Panc1 (cell line): Measurements from ENCODE around the gene BACH2. TPM values are rescaled to one million over a fixed set of nuclear protein-coding genes. Genes with fewer than 3 reads are reported as not detected.
"Not testable (repeated sequence)": the region's sequence is repeated elsewhere in the genome, so short reads cannot be mapped to it uniquely, and the experiment has no call there.

Experiments
- ATAC-seq: fragments of 200-7000 bp; cut with Tn5 transposase; 2 replicates; pipeline ENCODE4 v1.9.1; 2020; ENCODE audit warnings: mild to moderate bottlenecking, moderate library complexity
- BruUV-seq: library from RNA; stranded (reverse); fragments of 400-500 nt; replicated peaks from 2 replicates; lab custom pipeline; 2021; lab: Mats Ljungman, UMichigan
- CTCF ChIA-PET: fragments of 300-600 bp; sonication (Branson Sonifier 250); formaldehyde crosslinking; loops from one replicate; lab custom pipeline; 2022; ENCODE audit warnings: antibody characterized with exemption; lab: Charles Lee
- POLR2A ChIA-PET: fragments of 300-600 bp; sonication (Branson Sonifier 250); formaldehyde crosslinking; loops from one replicate; lab custom pipeline; 2022; ENCODE audit warnings: antibody characterized with exemption; lab: Charles Lee
- DNase-seq: peaks from one replicate; pipeline ENCODE4 v3.0.0-alpha.2; 2010; ENCODE audit warnings: low read depth, low spot score
- H3K27ac ChIP-seq: 2 replicates; pipeline ENCODE4 v1.5.1; 2011; ENCODE audit warnings: mild to moderate bottlenecking, low read length, inconsistent platforms
- H3K27me3 ChIP-seq: fragments of 200-500 bp; sonication (Bioruptor generic); 2 replicates; pipeline ENCODE4 v1.6.0; 2014; ENCODE audit warnings: low read length, inconsistent platforms; ENCODE audit not compliant: control insufficient read depth, insufficient read depth
- H3K36me3 ChIP-seq: fragments of 200-500 bp; sonication (Bioruptor generic); 2 replicates; pipeline ENCODE4 v1.5.1; 2014; ENCODE audit warnings: inconsistent platforms, mild to moderate bottlenecking, low read length, moderate library complexity; ENCODE audit not compliant: control insufficient read depth, insufficient read depth
- H3K4me1 ChIP-seq: 2 replicates; pipeline ENCODE4 v1.5.1; 2011; ENCODE audit warnings: inconsistent platforms, mild to moderate bottlenecking, low read length, moderate library complexity; ENCODE audit not compliant: control insufficient read depth, insufficient read depth
- H3K4me3 ChIP-seq, 2 experiments: 2 replicates each; pipeline ENCODE4 v1.5.1; 2011 to 2012; ENCODE audit warnings: low read depth in 2 of 2, low read length in 2 of 2, mild to moderate bottlenecking in 2 of 2, inconsistent platforms in 1 of 2, moderate library complexity in 1 of 2
- H3K9me3 ChIP-seq: fragments of 200-500 bp; sonication (Bioruptor generic); 2 replicates; pipeline ENCODE4 v1.5.1; 2014; ENCODE audit warnings: low read depth, mild to moderate bottlenecking, inconsistent platforms, low read length, moderate library complexity; ENCODE audit not compliant: control insufficient read depth, insufficient read depth
- POLR2AphosphoS5 ChIP-seq: IDR thresholded peaks from 2 replicates; pipeline ENCODE4 v1.6.1; 2012; ENCODE audit warnings: mild to moderate bottlenecking, low read depth, low read length, moderate library complexity
- SIN3A ChIP-seq: IDR thresholded peaks from 2 replicates; pipeline ENCODE4 v1.6.1; 2012; ENCODE audit warnings: low read depth, mild to moderate bottlenecking, low read length, moderate library complexity, borderline replicate concordance; ENCODE audit not compliant: insufficient read depth
- TCF7L2 ChIP-seq: IDR thresholded peaks from 2 replicates; pipeline ENCODE4 v1.6.1; 2011; ENCODE audit warnings: mild to moderate bottlenecking, low read depth, low read length, inconsistent platforms
- in situ Hi-C: cut with HindIII; loops from 2 replicates; pipeline ENCODE4 v1.10.0; 2016; ENCODE audit warnings: low sequenced_read_pairs, low pct_unique_long_range_greater_than_20kb
- intact Hi-C: fragments of 100-400 bp; cut with micrococcal nuclease; formaldehyde crosslinking; loops from one replicate; pipeline ENCODE4 v1.10.0; 2022; ENCODE audit not compliant: unreplicated experiment
- total RNA-seq: library from RNA; stranded (reverse); gene quantifications from one replicate; pipeline ENCODE4 v1.2.1, GENCODE V29; 2021; ENCODE audit not compliant: unreplicated experiment
- TF ChIP-seq, protein P1 (sequence below), 2 experiments: IDR thresholded peaks; 2 replicates each; pipeline ENCODE4 v1.6.1; 2011 to 2012; ENCODE audit warnings: low read depth in 2 of 2, control low read depth in 1 of 2, low read length in 1 of 2, mild to moderate bottlenecking in 1 of 2, moderate library complexity in 1 of 2; ENCODE audit not compliant: insufficient read depth in 1 of 2
- TF ChIP-seq, protein P2 (sequence below): fragments of 450-650 bp; IDR thresholded peaks from 2 replicates; pipeline ENCODE4 v1.5.1; 2017; ENCODE audit warnings: mild to moderate bottlenecking

Gene BACH2
- total RNA-seq, 1 experiment from 2014 or later, result 1.6 TPM

DNA sequence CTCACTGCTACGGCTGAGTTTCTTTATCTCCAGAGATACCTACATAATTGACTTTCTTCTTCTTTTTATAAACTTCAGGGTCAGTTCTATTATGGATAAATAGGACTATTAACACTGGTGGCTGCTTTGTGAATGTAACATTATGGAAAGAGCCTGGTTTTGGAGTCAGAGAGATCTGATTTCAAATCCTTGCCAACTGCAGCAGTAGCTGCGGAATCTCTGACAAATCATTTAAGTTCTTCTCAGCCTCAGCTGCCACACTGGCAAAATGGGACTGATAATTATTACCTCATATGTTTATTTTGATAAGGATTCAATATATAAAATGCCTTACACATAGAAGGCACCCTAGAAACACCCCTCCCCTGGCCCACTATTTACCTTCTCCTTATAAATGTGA lies 160.5 kb downstream of the BACH2 start:
- no peaks in the 10 kb centered on the region for H3K4me1 ChIP-seq
- ATAC-seq (no peak), DNase-seq (no peak)
- intact Hi-C loops, result no loop called here
- no peaks in the 10 kb centered on the region for H3K9me3 ChIP-seq
- H3K27ac ChIP-seq, result no peak overlapping the region
- no peaks in the 10 kb centered on the region for H3K27me3 ChIP-seq
- no peaks in the 10 kb centered on the region for H3K36me3 ChIP-seq
- BruUV-seq, result no TSS peak
- POLR2A ChIA-PET, result no interaction called here
- no peak overlapping the region for H3K4me3 ChIP-seq
- no peak for TF ChIP-seq POLR2AphosphoS5
- TF ChIP-seq, protein P1, sequence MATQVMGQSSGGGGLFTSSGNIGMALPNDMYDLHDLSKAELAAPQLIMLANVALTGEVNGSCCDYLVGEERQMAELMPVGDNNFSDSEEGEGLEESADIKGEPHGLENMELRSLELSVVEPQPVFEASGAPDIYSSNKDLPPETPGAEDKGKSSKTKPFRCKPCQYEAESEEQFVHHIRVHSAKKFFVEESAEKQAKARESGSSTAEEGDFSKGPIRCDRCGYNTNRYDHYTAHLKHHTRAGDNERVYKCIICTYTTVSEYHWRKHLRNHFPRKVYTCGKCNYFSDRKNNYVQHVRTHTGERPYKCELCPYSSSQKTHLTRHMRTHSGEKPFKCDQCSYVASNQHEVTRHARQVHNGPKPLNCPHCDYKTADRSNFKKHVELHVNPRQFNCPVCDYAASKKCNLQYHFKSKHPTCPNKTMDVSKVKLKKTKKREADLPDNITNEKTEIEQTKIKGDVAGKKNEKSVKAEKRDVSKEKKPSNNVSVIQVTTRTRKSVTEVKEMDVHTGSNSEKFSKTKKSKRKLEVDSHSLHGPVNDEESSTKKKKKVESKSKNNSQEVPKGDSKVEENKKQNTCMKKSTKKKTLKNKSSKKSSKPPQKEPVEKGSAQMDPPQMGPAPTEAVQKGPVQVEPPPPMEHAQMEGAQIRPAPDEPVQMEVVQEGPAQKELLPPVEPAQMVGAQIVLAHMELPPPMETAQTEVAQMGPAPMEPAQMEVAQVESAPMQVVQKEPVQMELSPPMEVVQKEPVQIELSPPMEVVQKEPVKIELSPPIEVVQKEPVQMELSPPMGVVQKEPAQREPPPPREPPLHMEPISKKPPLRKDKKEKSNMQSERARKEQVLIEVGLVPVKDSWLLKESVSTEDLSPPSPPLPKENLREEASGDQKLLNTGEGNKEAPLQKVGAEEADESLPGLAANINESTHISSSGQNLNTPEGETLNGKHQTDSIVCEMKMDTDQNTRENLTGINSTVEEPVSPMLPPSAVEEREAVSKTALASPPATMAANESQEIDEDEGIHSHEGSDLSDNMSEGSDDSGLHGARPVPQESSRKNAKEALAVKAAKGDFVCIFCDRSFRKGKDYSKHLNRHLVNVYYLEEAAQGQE (IDR thresholded peaks at IDR 0.05; ENCODE audit: insufficient read depth in 1 of 2, low read depth in 2 of 2, low read length in 1 of 2), result no peak
- TF ChIP-seq SIN3A, result no peak
- no peak for TF ChIP-seq TCF7L2
- TF ChIP-seq, protein P2, sequence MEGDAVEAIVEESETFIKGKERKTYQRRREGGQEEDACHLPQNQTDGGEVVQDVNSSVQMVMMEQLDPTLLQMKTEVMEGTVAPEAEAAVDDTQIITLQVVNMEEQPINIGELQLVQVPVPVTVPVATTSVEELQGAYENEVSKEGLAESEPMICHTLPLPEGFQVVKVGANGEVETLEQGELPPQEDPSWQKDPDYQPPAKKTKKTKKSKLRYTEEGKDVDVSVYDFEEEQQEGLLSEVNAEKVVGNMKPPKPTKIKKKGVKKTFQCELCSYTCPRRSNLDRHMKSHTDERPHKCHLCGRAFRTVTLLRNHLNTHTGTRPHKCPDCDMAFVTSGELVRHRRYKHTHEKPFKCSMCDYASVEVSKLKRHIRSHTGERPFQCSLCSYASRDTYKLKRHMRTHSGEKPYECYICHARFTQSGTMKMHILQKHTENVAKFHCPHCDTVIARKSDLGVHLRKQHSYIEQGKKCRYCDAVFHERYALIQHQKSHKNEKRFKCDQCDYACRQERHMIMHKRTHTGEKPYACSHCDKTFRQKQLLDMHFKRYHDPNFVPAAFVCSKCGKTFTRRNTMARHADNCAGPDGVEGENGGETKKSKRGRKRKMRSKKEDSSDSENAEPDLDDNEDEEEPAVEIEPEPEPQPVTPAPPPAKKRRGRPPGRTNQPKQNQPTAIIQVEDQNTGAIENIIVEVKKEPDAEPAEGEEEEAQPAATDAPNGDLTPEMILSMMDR, result no peak
- CTCF ChIA-PET, result no interaction called here
- in situ Hi-C loops, result no loop called here

DNA sequence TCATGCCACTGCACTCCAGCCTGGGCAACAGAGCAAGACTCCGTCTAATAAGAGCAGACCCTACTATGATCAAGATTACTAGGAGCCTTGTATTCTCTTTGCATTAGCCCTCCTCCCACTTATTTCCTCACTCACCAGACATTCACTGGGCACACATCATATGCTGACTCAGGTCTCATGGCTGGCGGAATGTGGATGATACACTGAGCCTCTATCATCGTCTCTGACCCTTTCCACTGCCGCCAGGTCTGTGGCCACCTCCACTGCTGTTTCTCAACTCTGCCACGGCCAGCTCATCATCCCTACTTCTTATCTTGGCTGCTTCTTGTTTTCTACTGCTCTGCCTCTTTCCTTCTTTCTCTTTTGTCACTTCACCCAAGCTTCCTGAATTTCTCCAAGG lies 161.0 kb downstream of the BACH2 start:
- Histone ChIP-seq H3K4me3 (no peak overlapping the region), H3K27ac (no peak overlapping the region), H3K36me3 (no peaks in the 10 kb centered on the region), H3K4me1 (no peaks in the 10 kb centered on the region), H3K9me3 (no peaks in the 10 kb centered on the region), H3K27me3 (no peaks in the 10 kb centered on the region)
- TF ChIP-seq, protein P1 (IDR thresholded peaks at IDR 0.05; ENCODE audit: insufficient read depth in 1 of 2, low read depth in 2 of 2, low read length in 1 of 2), result no peak
- TF ChIP-seq SIN3A (no peak), POLR2AphosphoS5 (no peak), TCF7L2 (no peak)
- TF ChIP-seq, protein P2, result no peak
- ATAC-seq (no peak), DNase-seq (no peak)
- BruUV-seq, result no TSS peak
- POLR2A ChIA-PET, result no interaction called here
- intact Hi-C loops (no loop called here), in situ Hi-C loops (no loop called here)
- CTCF ChIA-PET, result no interaction called here

DNA sequence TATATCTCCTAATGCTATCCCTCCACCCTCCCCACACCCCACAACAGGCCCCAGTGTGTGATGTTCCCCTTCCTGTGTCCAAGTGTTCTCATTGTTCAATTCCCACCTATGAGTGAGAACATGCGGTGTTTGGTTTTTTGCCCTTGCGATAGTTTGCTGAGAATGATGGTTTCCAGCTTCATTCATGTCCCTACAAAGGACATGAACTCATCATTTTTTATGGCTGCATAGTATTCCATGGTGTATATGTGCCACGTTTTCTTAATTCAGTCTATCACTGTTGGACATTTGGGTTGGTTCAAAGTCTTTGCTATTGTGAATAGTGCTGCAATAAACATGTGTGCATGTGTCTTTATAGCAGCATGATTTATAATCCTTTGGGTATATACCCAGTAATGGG lies 163.0 kb downstream of the BACH2 start:
- H3K4me3 ChIP-seq, BruUV-seq, H3K27ac ChIP-seq, H3K27me3 ChIP-seq, ATAC-seq, in situ Hi-C loops, intact Hi-C loops, DNase-seq, CTCF ChIA-PET, H3K9me3 ChIP-seq, POLR2A ChIA-PET, H3K36me3 ChIP-seq, H3K4me1 ChIP-seq: not testable (repeated sequence)
